GM23338 (cell line): ENCODE results near the gene COX7A2. TPM values are rescaled to one million over a fixed set of nuclear protein-coding genes. Genes with fewer than 3 reads are reported as not detected.

ENCODE experiments used
- ATAC-seq: fragments of 200-7000 bp; cut with Tn5 transposase; 3 replicates; pipeline ENCODE4 v1.9.1; 2020
- DNase-seq: peaks from one replicate; pipeline ENCODE4 v3.0.0-alpha.2; 2015; ENCODE audit warnings: low spot score
- H2AFZ ChIP-seq: fragments of 200-600 bp; sonication (generic); 2 replicates; pipeline ENCODE4 v1.8.0; 2016; ENCODE audit warnings: antibody characterized with exemption, mild to moderate bottlenecking, moderate library complexity
- H3F3A ChIP-seq: fragments of 200-600 bp; sonication (generic); replicated peaks from 2 replicates; pipeline ENCODE4 v1.8.0; 2017; ENCODE audit warnings: antibody characterized with exemption, mixed run types, low read depth
- H3K27ac ChIP-seq: fragments of 200-600 bp; sonication (generic); 2 replicates; pipeline ENCODE4 v1.6.1; 2016; ENCODE audit warnings: low read depth
- H3K27me3 ChIP-seq: fragments of 200-600 bp; sonication (generic); 2 replicates; pipeline ENCODE4 v1.8.0; 2016; ENCODE audit warnings: mild to moderate bottlenecking, mixed run types, moderate library complexity; ENCODE audit not compliant: insufficient read depth
- H3K36me3 ChIP-seq: fragments of 200-600 bp; sonication (generic); 2 replicates; pipeline ENCODE4 v1.8.0; 2016; ENCODE audit warnings: mild to moderate bottlenecking; ENCODE audit not compliant: insufficient read depth
- H3K4me1 ChIP-seq: fragments of 200-600 bp; sonication (generic); 2 replicates; pipeline ENCODE4 v1.8.0; 2016; ENCODE audit warnings: mild to moderate bottlenecking, moderate library complexity; ENCODE audit not compliant: insufficient read depth
- H3K4me2 ChIP-seq: fragments of 200-600 bp; sonication (generic); 2 replicates; pipeline ENCODE4 v1.7.1; 2017; ENCODE audit warnings: mixed run types
- H3K4me3 ChIP-seq: fragments of 200-600 bp; sonication (generic); 2 replicates; pipeline ENCODE4 v1.6.1; 2016; ENCODE audit warnings: mixed run types
- H3K79me2 ChIP-seq: fragments of 200-600 bp; sonication (generic); replicated peaks from 2 replicates; pipeline ENCODE4 v1.8.0; 2017; ENCODE audit warnings: mild to moderate bottlenecking; ENCODE audit not compliant: insufficient read depth
- H3K9me2 ChIP-seq: fragments of 200-600 bp; sonication (generic); 2 replicates; pipeline ENCODE4 v1.8.0; 2017; ENCODE audit not compliant: insufficient read depth
- H4K20me1 ChIP-seq: fragments of 200-600 bp; sonication (generic); replicated peaks from 2 replicates; pipeline ENCODE4 v1.8.0; 2017; ENCODE audit warnings: mild to moderate bottlenecking; ENCODE audit not compliant: insufficient read depth
- H3K27ac Mint-ChIP-seq: 2 replicates; pipeline ENCODE4 v1.8.0; 2020; ENCODE audit warnings: inconsistent platforms, mild to moderate bottlenecking, moderate library complexity, mixed read lengths
- H3K27me3 Mint-ChIP-seq: 3 replicates; pipeline ENCODE4 v1.8.0; 2022; ENCODE audit warnings: low read depth, mild to moderate bottlenecking, moderate library complexity, mixed read lengths, inconsistent platforms; ENCODE audit not compliant: insufficient read depth, poor library complexity
- H3K36me3 Mint-ChIP-seq: 3 replicates; pipeline ENCODE4 v1.8.0; 2021; ENCODE audit warnings: low read depth, mild to moderate bottlenecking, inconsistent platforms, moderate library complexity, mixed read lengths
- H3K4me1 Mint-ChIP-seq: 3 replicates; pipeline ENCODE4 v1.8.0; 2020; ENCODE audit warnings: mild to moderate bottlenecking, inconsistent platforms, mixed read lengths
- H3K4me3 Mint-ChIP-seq: 3 replicates; pipeline ENCODE4 v1.8.0; 2021; ENCODE audit warnings: moderate library complexity, mild to moderate bottlenecking, inconsistent platforms, mixed read lengths
- H3K9me3 Mint-ChIP-seq: 3 replicates; pipeline ENCODE4 v1.8.0; 2020; ENCODE audit warnings: moderate library complexity, mild to moderate bottlenecking, inconsistent platforms, mixed read lengths
- CREB1 ChIP-seq: fragments of 250-450 bp; sonication (Bioruptor Pico); IDR thresholded peaks from 2 replicates; pipeline ENCODE4 v1.5.0; 2020; ENCODE audit warnings: low read depth, mild to moderate bottlenecking, moderate library complexity
- EZH2 ChIP-seq: fragments of 200-600 bp; sonication (generic); IDR thresholded peaks from one replicate; pipeline ENCODE4 v1.8.0; 2017; ENCODE audit warnings: antibody characterized with exemption, mild to moderate bottlenecking, low read depth; ENCODE audit not compliant: unreplicated experiment
- EZH2phosphoT487 ChIP-seq: fragments of 200-600 bp; sonication (generic); IDR thresholded peaks from one replicate; pipeline ENCODE4 v1.8.1; 2018; ENCODE audit warnings: antibody characterized with exemption; ENCODE audit not compliant: unreplicated experiment
- JUNB ChIP-seq: IDR thresholded peaks from one replicate; pipeline ENCODE4 v1.6.1; 2016; ENCODE audit warnings: antibody characterized with exemption; ENCODE audit not compliant: unreplicated experiment
- NANOG ChIP-seq: IDR thresholded peaks from 2 replicates; pipeline ENCODE4 v1.6.1; 2016; ENCODE audit warnings: antibody characterized with exemption, borderline replicate concordance
- STAT1 ChIP-seq: IDR thresholded peaks from one replicate; pipeline ENCODE4 v1.6.1; 2016; ENCODE audit warnings: antibody characterized with exemption; ENCODE audit not compliant: unreplicated experiment
- ZNF114 ChIP-seq: fragments of 250-450 bp; sonication (Bioruptor Pico); IDR thresholded peaks from 2 replicates; pipeline ENCODE4 v1.5.0; 2020; ENCODE audit warnings: mild to moderate bottlenecking, moderate library complexity
- ZNF331 ChIP-seq: fragments of 250-450 bp; sonication (Bioruptor Pico); IDR thresholded peaks from 2 replicates; pipeline ENCODE4 v1.5.0; 2020; ENCODE audit warnings: low read depth, mild to moderate bottlenecking, moderate library complexity
- polyA plus RNA-seq: library from polyadenylated mRNA; unstranded; fragments of >200 nt; fragmentation: Nextera tagmentation; extraction: Ambion mirVana; gene quantifications from 2 replicates; pipeline ENCODE4 v1.2.1, GENCODE V29; 2016
- total RNA-seq: library from RNA; depleted of rRNA; stranded (reverse); fragments of >200 nt; shearing (Covaris generic); gene quantifications from 2 replicates; pipeline ENCODE4 v1.2.3, GENCODE V29; 2014
- TF ChIP-seq, protein P1 (sequence below): fragments of 250-450 bp; sonication (Bioruptor Pico); IDR thresholded peaks from 2 replicates; pipeline ENCODE4 v1.5.0; 2020; ENCODE audit warnings: mild to moderate bottlenecking, moderate library complexity
- TF ChIP-seq, protein P2 (sequence below): IDR thresholded peaks from one replicate; pipeline ENCODE4 v1.6.1; 2018; ENCODE audit warnings: antibody characterized with exemption; ENCODE audit not compliant: unreplicated experiment
- TF ChIP-seq, protein P3 (sequence below), 2 experiments: fragments of 200-600 bp in 1 of 2; sonication (generic) in 1 of 2; conservative IDR thresholded peaks; 2 replicates each; pipeline versions ENCODE4 v1.5.1 to v1.6.1; 2016 to 2017; ENCODE audit warnings: antibody characterized with exemption in 2 of 2, low read depth in 2 of 2, mild to moderate bottlenecking in 2 of 2, moderate library complexity in 1 of 2

COX7A2 gene
- total and polyA plus RNA-seq, 2 experiments from 2014 or later, result 93.7 to 963 TPM

- Histone ChIP-seq H3K36me3 (no peaks in the 10 kb centered on the region), H3K4me3 (peak overlapping the region; percentile 86), H3K79me2 (peaks cover 92% of the 10 kb centered on the region), H2AFZ (no peak overlapping the region), H3K4me2 (peak overlapping the region; percentile 80), H3F3A (no peaks in the 10 kb centered on the region), H3K27ac (peak overlapping the region; percentile 15), H3K4me1 (peaks cover 61% of the 10 kb centered on the region), H3K9me2 (0 out of 2 replicates have a peak, but pooled peaks cover 4% of the 10 kb centered on the region), H4K20me1 (no peaks in the 10 kb centered on the region; the same call in 1 of the 2 replicates), H3K27me3 (no peaks in the 10 kb centered on the region)
- Mint-ChIP-seq H3K27ac (peak overlapping the region; percentile 94), H3K36me3 (peaks cover 9% of the 10 kb centered on the region), H3K27me3 (no peaks in the 10 kb centered on the region), H3K4me1 (peaks cover 51% of the 10 kb centered on the region), H3K4me3 (peak overlapping the region; percentile 46; the same call in 2 of the 3 replicates), H3K9me3 (0 out of 3 replicates have a peak, but pooled peaks cover under 1% of the 10 kb centered on the region)
- TF ChIP-seq CREB1 (CRISPR knock-in tag), result no peak
- TF ChIP-seq JUNB, result no peak
- TF ChIP-seq, protein P1, sequence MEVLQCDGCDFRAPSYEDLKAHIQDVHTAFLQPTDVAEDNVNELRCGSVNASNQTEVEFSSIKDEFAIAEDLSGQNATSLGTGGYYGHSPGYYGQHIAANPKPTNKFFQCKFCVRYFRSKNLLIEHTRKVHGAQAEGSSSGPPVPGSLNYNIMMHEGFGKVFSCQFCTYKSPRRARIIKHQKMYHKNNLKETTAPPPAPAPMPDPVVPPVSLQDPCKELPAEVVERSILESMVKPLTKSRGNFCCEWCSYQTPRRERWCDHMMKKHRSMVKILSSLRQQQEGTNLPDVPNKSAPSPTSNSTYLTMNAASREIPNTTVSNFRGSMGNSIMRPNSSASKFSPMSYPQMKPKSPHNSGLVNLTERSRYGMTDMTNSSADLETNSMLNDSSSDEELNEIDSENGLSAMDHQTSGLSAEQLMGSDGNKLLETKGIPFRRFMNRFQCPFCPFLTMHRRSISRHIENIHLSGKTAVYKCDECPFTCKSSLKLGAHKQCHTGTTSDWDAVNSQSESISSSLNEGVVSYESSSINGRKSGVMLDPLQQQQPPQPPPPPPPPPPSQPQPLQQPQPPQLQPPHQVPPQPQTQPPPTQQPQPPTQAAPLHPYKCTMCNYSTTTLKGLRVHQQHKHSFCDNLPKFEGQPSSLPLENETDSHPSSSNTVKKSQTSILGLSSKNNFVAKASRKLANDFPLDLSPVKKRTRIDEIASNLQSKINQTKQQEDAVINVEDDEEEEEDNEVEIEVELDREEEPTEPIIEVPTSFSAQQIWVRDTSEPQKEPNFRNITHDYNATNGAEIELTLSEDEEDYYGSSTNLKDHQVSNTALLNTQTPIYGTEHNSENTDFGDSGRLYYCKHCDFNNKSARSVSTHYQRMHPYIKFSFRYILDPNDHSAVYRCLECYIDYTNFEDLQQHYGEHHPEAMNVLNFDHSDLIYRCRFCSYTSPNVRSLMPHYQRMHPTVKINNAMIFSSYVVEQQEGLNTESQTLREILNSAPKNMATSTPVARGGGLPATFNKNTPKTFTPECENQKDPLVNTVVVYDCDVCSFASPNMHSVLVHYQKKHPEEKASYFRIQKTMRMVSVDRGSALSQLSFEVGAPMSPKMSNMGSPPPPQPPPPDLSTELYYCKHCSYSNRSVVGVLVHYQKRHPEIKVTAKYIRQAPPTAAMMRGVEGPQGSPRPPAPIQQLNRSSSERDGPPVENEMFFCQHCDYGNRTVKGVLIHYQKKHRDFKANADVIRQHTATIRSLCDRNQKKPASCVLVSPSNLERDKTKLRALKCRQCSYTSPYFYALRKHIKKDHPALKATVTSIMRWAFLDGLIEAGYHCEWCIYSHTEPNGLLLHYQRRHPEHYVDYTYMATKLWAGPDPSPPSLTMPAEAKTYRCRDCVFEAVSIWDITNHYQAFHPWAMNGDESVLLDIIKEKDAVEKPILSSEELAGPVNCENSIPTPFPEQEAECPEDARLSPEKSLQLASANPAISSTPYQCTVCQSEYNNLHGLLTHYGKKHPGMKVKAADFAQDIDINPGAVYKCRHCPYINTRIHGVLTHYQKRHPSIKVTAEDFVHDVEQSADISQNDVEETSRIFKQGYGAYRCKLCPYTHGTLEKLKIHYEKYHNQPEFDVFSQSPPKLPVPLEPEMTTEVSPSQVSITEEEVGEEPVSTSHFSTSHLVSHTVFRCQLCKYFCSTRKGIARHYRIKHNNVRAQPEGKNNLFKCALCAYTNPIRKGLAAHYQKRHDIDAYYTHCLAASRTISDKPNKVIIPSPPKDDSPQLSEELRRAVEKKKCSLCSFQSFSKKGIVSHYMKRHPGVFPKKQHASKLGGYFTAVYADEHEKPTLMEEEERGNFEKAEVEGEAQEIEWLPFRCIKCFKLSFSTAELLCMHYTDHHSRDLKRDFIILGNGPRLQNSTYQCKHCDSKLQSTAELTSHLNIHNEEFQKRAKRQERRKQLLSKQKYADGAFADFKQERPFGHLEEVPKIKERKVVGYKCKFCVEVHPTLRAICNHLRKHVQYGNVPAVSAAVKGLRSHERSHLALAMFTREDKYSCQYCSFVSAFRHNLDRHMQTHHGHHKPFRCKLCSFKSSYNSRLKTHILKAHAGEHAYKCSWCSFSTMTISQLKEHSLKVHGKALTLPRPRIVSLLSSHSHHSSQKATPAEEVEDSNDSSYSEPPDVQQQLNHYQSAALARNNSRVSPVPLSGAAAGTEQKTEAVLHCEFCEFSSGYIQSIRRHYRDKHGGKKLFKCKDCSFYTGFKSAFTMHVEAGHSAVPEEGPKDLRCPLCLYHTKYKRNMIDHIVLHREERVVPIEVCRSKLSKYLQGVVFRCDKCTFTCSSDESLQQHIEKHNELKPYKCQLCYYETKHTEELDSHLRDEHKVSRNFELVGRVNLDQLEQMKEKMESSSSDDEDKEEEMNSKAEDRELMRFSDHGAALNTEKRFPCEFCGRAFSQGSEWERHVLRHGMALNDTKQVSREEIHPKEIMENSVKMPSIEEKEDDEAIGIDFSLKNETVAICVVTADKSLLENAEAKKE (CRISPR knock-in tag), result no peak
- no peak for TF ChIP-seq ZNF114 (CRISPR knock-in tag)
- no peak for TF ChIP-seq NANOG
- TF ChIP-seq, protein P2, sequence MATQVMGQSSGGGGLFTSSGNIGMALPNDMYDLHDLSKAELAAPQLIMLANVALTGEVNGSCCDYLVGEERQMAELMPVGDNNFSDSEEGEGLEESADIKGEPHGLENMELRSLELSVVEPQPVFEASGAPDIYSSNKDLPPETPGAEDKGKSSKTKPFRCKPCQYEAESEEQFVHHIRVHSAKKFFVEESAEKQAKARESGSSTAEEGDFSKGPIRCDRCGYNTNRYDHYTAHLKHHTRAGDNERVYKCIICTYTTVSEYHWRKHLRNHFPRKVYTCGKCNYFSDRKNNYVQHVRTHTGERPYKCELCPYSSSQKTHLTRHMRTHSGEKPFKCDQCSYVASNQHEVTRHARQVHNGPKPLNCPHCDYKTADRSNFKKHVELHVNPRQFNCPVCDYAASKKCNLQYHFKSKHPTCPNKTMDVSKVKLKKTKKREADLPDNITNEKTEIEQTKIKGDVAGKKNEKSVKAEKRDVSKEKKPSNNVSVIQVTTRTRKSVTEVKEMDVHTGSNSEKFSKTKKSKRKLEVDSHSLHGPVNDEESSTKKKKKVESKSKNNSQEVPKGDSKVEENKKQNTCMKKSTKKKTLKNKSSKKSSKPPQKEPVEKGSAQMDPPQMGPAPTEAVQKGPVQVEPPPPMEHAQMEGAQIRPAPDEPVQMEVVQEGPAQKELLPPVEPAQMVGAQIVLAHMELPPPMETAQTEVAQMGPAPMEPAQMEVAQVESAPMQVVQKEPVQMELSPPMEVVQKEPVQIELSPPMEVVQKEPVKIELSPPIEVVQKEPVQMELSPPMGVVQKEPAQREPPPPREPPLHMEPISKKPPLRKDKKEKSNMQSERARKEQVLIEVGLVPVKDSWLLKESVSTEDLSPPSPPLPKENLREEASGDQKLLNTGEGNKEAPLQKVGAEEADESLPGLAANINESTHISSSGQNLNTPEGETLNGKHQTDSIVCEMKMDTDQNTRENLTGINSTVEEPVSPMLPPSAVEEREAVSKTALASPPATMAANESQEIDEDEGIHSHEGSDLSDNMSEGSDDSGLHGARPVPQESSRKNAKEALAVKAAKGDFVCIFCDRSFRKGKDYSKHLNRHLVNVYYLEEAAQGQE, result no peak
- TF ChIP-seq ZNF331 (CRISPR knock-in tag), result no peak
- TF ChIP-seq STAT1, result no peak
- TF ChIP-seq EZH2, result no peak
- TF ChIP-seq, protein P3, sequence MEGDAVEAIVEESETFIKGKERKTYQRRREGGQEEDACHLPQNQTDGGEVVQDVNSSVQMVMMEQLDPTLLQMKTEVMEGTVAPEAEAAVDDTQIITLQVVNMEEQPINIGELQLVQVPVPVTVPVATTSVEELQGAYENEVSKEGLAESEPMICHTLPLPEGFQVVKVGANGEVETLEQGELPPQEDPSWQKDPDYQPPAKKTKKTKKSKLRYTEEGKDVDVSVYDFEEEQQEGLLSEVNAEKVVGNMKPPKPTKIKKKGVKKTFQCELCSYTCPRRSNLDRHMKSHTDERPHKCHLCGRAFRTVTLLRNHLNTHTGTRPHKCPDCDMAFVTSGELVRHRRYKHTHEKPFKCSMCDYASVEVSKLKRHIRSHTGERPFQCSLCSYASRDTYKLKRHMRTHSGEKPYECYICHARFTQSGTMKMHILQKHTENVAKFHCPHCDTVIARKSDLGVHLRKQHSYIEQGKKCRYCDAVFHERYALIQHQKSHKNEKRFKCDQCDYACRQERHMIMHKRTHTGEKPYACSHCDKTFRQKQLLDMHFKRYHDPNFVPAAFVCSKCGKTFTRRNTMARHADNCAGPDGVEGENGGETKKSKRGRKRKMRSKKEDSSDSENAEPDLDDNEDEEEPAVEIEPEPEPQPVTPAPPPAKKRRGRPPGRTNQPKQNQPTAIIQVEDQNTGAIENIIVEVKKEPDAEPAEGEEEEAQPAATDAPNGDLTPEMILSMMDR (conservative IDR thresholded peaks at IDR 0.05; ENCODE audit: low read depth in 2 of 2), result no peak
- no peak for TF ChIP-seq EZH2phosphoT487
- DNase-seq, result no peak
- ATAC-seq, result no peak
Observed at GRCh38 chr6:75280131-75280855, 36.7 kb upstream of the COX7A2 start.
